NT2/D1 (cell line): ENCODE results near the gene LRMDA.

Experiments
- SUZ12 ChIP-seq: IDR thresholded peaks from 2 replicates; pipeline ENCODE4 v1.6.1; 2011; ENCODE audit not compliant: insufficient read length, insufficient read depth; ENCODE audit errors: extremely low read depth
- YY1 ChIP-seq: IDR thresholded peaks from 2 replicates; pipeline ENCODE4 v1.6.1; 2011; ENCODE audit not compliant: insufficient read length, insufficient read depth
- ZNF274 ChIP-seq: IDR thresholded peaks from 2 replicates; pipeline ENCODE4 v1.6.1; 2011; ENCODE audit warnings: mild to moderate bottlenecking, low read depth, low read length

DNA sequence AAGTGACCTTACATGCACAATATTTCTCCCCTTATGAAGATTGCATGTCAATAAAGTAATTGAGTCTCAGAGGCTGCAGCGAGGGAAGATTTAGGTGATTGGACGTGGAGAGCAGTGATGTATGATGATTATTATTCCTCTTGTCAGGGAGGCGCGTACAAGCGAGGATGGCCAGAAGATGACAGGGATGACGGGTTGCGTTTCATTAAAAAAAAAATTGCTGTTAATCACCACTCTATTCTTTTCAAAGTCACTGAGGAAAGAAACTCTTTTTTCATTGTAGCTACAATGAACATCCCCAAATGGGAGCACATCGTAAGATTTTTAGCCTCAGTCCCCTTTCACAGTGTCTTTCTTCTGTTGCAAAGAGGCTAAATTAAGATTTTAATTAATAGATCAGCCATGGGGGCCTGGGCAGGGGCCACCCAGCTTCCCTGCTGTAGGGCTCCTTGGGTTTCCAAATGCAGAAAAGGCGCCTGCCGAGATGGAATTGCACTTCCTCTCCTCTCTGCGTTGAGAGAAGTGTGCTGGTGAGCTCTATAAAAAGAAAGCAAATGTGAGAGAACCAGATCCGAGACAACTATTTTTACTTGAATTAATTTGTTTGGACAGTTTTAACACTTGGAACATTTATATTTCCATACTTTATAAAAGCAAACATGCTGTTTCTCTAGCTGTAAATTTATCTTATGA, 998.1 kb downstream of the LRMDA start:
- no peak for TF ChIP-seq YY1
- TF ChIP-seq ZNF274 = no peak
- no peak for TF ChIP-seq SUZ12
